ENCODE data around the gene HLA-DMA.
"Not testable (repeated sequence)": the region's sequence is repeated elsewhere in the genome, so short reads cannot be mapped to it uniquely, and the experiment has no call there.

The HLA-DMA gene

GRCh38 chr6:32954986-32955802, 2.3 kb upstream of the HLA-DMA start:
- DNase-seq (ENCODE audit: low read depth): no peak

- no peak for DNase-seq (ENCODE audit: low read depth)
Observed at GRCh38 chr6:32954267-32954666, 1.4 kb upstream of the HLA-DMA start.

GRCh38 chr6:32953775-32954174, 878 bp upstream of the HLA-DMA start:
- DNase-seq (ENCODE audit: low read depth): no peak

GRCh38 chr6:32950449-32950848, 2.4 kb downstream of the HLA-DMA start:
- DNase-seq (ENCODE audit: low read depth): no peak

DNA sequence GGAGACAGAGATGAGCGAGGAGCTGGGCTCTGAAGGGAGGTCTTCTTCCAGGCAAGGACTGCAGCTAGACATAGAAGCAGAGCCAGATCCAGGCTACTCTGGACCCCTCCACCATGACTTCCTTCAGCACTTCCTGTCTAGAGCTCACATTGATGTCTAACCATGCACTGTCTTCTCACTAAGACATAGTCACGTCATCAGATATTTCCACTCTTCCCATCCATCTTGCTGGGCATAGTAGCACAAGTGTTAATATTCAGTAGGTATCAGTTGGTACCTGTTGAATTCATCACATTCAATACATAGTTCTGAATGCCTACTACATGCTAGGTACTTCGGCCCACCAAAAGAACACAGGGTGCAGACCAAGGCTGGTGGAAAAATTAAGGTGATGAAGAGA, 2.9 kb downstream of the HLA-DMA start:
- DNase-seq (ENCODE audit: low read depth): no peak

DNA sequence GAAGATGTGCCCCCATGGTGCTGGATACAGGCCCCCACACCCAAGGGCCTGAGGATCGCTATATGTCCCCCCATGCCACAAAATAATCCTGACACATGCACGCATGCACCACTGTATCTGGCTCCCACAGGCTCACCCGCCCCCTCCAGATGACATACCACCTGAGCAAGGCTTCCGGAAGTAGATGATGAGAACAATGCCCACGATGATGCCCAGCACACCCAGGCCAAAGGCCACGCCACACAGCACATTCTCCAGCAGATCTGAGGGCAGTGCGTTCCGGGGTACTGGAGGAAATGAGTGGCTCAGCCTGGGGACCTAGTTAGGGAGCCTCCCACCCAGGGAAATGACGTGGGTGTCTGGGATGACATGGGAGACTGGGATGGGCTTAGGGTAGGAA, 3.8 kb downstream of the HLA-DMA start:
- no peak for DNase-seq (ENCODE audit: low read depth)

DNA sequence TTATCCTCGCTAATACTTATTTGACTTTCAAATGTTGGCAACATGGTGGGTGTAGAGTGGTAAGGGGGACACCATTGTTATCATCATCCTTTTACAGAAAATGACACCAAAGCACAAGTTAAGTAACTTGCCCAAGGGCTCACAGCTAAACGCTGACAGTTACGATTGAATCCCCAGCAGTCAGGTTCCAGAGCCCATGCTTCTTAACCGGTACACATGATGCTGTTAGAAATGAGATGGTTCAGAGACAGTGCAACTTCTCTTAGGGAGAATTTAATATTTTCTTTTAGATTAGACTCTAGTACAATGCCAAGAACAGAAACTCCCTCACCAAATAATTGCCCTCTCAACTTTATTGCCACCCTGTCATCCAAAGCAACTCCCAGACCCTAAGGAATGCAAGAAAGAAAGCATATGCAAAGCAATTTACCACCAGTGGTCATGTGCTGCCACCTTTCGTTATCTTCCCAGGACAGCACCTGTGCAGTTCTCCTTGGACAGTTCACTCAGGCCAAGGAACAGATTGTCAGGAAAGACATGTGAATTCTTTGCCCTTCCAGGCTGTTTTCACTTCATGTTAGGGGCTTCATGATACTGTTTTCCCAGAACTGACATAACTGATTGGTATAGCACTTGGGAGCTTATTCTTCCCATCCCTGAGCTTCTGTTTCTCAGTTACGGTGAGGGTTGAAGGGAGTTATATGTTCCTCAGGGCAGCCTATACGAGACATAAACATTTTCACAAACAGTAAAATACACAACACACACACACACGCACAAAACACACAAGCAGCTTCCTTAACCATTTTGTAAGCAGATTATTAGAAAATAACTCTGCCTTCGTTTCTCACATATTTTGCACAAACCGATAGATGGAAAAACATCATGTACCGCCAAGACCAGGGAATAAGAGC, 5.1 kb downstream of the HLA-DMA start:
- DNase-seq (ENCODE audit: low read depth): peak; percentile 14

GRCh38 chr6:32946893-32947292, 6.0 kb downstream of the HLA-DMA start:
- DNase-seq (ENCODE audit: low read depth): no peak

DNA sequence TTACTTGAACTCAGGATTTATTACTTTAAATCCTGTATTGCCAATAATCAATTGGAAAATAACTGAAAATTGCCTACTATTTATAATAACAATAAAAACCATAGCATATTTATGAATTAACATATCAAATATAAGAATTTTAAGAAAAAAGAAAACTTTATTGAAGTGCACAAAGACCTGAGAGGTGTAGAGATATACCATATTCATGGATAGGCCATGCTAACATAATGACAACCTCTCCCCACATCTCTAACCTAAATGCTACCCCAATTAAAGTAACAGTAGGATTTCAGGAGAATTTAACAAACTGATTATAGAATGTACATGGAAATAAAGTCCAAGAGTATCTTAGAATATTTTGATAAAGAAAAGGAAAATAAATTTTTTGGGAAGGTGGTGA, 6.9 kb downstream of the HLA-DMA start:
- DNase-seq (ENCODE audit: low read depth): no peak

DNA sequence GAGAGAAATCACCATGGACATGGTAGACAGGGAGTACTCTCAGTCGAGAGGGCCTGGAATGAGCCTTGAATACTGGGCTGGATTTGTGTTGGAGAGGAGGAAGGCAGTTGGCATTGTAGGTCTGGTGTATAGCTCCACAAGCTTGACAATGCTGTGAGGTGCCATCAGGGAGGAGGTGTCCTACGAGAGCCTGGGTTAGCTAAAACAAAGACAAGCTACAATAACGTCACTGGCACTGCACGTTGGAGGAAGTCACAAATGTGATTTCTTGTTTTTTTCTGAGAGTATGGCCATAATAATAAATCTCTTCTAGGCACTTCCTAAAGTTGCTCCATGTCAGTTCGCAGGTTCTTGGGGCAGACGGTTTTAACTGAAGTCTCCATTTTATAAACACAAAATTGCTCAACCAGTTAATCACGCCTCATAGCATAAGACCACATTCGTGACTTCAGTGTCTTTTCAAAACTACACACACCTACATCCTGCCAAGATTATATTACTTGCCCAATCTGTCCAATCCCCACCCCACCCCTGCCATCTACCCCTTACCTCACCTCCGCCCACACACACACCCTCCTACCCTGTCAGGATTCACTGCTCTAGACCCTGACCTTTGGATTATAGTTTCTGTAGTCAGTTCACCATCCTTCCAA, 7.7 kb downstream of the HLA-DMA start:
- DNase-seq (ENCODE audit: low read depth): no peak

DNA sequence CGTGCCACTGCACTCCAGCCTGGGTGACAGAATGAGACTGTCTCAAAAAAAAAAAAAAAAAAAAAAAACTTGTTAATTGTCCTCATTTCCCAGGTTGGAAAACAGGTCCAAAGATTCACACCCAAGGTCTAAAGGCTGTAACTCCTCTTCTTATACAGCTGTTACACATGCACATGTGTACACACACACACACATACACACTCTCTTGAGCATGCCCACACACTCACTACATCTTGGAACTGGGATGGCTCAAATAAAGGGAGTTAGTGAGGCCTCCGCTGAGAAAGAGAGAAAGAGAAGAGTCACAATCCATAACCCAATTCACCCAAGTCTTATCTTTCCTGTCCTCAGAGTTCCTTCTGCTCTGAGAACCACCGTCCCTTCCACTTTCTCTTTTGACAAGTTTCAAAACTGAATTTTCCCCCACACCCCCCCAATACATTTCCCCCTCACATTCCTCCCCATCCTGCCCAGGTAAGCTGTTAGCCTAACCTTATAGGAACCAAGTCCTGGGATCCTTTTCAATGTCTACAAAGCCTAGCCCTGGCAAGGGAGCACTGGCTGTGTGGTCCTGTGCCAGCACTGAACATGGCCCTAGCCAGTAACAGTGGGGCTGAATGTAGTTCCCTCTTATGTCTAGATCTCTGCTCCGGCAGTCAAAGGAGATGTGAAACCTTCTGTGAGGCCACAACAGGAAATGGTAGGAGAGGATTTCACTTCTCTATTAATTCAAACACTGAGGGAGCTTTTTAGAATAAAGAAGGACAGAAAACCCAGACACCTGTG, 8.8 kb downstream of the HLA-DMA start:
- no peak for DNase-seq (ENCODE audit: low read depth)

DNA sequence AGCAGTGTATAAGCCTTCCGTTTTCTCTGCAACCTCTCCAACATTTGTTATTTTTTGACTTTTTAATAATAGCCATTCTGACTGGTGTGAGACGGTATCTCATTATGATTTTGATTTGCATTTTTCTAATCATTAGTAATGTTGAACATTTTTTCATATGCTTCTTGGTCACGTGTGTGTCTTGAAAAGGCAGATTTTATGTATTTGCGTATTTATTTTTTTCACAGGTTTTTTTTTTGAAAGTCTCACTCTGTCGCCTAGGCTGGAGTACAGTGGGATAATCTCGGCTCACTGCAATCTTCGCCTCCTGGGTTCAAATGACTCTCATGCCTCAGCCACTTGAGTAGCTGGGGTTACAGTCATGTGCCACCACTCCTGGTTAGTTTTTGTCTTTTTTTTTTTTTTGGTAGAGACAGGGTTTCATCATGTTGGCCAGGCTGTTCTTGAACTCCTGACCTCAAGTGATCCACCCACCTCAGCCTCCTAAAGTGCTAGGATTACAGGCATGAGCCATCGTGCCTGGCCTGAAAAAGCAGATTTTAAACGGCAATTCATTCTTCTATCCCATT, 10.3 kb downstream of the HLA-DMA start:
- not testable (repeated sequence) for DNase-seq (ENCODE audit: low read depth)

DNA sequence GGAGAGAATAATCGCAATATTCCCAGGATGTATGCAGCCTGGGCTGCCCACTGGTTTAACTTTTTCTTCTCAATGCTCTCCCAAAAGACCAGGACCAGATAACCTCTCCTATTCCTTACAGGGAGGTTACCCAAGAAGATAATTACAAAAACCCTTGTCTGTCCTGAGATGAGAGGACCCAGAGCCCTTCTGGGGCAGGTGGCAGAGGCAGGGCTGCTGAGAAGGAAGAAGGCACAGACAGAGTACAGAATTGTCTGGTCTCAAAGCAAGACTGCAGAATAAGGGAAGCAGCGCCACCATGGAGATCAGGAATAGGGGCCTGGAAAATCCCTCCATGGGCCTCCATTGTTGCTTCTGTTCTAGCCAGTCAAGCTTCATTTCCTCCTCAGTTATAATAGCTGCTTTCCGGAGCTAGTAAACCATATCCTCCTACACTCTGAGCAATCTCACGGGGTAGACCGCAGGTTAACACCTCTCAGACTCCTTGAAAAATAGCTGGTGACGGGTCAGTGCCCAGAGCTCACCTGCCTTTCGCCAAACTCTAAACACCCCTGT, 11.6 kb downstream of the HLA-DMA start:
- DNase-seq (ENCODE audit: low read depth): peak; percentile 13

- DNase-seq (ENCODE audit: low read depth): no peak
Observed at GRCh38 chr6:32940656-32941213, 12.2 kb downstream of the HLA-DMA start, which contains the start of gene HLA-DMB. Gene HLA-DMB, minus strand, starts transcription at chr6:32941028. Its CDS starts 221 bp downstream, at chr6:32940807.

DNA sequence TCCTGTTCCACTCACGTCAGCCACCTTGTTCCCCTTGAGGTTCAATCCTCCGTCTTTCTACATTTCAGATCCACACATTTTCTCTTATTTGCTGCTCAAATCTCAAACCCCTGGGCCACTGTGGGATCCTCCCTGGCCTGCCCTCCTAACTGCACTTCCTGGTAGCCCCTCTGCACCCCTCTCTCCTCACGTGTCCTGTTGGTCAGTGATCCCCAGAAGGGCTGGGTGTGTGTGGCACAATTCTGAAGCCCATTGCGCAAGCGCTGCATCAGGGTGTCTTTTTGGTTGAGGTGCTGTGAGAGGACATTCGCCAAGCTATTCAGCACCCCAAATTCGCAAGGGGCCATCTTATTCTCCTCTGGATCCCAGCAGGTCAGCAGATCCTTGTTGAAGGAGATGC, 14.4 kb downstream of the HLA-DMA start:
- DNase-seq (ENCODE audit: low read depth): no peak

- no peak for DNase-seq (ENCODE audit: low read depth)
Observed at GRCh38 chr6:32937230-32937633, 15.7 kb downstream of the HLA-DMA start.

- no peak for DNase-seq (ENCODE audit: low read depth)
Observed at GRCh38 chr6:32936239-32937152, 16.4 kb downstream of the HLA-DMA start.

DNA sequence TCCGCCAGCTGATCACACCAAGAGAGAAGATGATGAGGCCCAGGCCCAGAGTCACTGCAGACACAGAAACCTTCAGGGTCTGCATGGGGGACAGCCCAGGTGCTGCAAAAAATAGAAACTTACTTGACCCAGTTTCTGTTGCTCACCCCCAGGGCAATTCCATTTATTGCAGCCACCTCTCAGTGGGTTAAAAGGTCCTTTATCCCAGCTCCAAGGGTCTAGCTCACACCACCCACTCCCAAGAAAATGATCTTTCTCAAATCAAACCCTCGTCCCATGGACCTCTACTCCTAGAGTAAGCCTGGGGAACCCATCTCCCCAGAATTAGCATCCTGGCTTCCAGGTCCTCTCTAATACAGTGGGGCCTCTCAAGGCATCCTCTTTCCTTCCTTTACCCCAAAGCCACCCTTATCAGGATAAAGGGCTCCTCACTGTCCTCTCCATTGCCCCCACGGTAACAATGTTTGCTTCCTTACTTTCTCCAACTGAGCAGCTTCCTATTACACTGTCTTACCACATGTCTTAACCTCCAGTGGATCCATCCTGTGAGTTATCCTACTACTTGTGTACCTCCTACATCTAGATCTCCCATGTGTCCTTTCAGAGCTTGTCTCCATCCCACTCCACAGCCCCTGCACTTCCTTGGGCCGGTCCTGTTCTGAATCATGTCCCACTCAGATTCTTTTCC, 17.2 kb downstream of the HLA-DMA start:
- no peak for DNase-seq (ENCODE audit: low read depth)

DNA sequence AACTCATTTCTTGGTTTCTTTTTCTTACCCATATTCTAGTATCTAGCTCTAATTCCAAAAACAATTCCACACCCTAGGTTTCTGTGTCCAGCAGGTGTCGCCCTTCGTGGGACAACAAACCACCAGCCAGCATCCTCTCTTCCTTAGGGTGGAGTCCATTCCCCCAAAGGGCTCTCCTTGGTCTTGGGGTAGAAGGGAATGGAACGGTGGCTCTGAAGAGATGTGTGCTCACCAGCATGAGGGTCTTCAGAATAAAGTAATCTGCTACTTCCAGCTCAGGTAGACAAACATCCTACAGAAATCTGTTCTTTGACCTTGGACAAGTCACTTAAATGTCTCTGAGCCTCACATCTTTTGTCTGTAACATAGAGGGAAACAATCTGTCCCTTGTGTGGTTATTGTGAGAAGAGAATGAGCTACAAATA, 19.2 kb downstream of the HLA-DMA start:
- DNase-seq (ENCODE audit: low read depth): peak; percentile 81

All from activated T-cell treated with anti-CD3 and anti-CD28 coated beads for 1 hour (primary cell).